PC-9 (cell line): Measurements from ENCODE around the gene CPT1C.

Experiments
- CTCF ChIP-seq: fragments of 200-600 bp; sonication (generic); conservative IDR thresholded peaks from 2 replicates; pipeline ENCODE4 v1.6.1; 2017; ENCODE audit warnings: mixed run types, antibody characterized with exemption, mild to moderate bottlenecking, moderate library complexity
- EZH2 ChIP-seq: fragments of 200-600 bp; sonication (generic); IDR thresholded peaks from 2 replicates; pipeline ENCODE4 v1.8.0; 2017; ENCODE audit warnings: antibody characterized with exemption, low read depth

GRCh38 chr19:49664171-49665035 is 26.5 kb upstream of the CPT1C start:
- TF ChIP-seq CTCF = no peak
- no peak for TF ChIP-seq EZH2
